ENCODE data around the gene PLEKHG3.

DNA sequence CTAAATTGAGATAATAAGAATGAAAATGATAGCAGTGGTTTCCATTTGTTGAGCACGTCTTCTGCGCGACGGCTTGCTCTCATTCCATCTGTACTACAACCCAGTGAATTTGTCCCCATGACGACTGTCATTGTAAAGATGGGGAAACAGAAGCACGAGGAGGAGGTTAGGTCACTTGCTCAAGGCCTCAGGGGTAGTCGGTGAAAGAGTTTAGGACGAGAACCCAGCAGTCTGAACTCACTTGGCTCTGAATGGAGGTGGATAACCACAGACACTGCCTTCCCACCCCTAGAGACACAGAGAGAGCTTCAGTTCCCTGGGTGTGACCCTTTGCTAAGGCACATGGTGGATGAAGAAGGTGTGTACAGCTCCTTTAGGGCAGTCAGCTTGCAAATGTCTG lies 30.9 kb upstream of the PLEKHG3 start:
- TF ChIP-seq, protein P1, sequence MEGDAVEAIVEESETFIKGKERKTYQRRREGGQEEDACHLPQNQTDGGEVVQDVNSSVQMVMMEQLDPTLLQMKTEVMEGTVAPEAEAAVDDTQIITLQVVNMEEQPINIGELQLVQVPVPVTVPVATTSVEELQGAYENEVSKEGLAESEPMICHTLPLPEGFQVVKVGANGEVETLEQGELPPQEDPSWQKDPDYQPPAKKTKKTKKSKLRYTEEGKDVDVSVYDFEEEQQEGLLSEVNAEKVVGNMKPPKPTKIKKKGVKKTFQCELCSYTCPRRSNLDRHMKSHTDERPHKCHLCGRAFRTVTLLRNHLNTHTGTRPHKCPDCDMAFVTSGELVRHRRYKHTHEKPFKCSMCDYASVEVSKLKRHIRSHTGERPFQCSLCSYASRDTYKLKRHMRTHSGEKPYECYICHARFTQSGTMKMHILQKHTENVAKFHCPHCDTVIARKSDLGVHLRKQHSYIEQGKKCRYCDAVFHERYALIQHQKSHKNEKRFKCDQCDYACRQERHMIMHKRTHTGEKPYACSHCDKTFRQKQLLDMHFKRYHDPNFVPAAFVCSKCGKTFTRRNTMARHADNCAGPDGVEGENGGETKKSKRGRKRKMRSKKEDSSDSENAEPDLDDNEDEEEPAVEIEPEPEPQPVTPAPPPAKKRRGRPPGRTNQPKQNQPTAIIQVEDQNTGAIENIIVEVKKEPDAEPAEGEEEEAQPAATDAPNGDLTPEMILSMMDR (IDR thresholded peaks at IDR 0.05): no peak
- TF ChIP-seq POLR2A (IDR thresholded peaks at IDR 0.05) (no peak), EP300 (IDR thresholded peaks at IDR 0.05) (no peak)
